Cerebellar nuclear complex (tissue), 1 donor: ENCODE measurements around the gene SLC38A11.

Source experiments
- DNase-seq, 2 experiments: peaks; one replicate each; lab custom pipeline; 2025; lab: John Stamatoyannopoulos, UW

The SLC38A11 gene

DNA sequence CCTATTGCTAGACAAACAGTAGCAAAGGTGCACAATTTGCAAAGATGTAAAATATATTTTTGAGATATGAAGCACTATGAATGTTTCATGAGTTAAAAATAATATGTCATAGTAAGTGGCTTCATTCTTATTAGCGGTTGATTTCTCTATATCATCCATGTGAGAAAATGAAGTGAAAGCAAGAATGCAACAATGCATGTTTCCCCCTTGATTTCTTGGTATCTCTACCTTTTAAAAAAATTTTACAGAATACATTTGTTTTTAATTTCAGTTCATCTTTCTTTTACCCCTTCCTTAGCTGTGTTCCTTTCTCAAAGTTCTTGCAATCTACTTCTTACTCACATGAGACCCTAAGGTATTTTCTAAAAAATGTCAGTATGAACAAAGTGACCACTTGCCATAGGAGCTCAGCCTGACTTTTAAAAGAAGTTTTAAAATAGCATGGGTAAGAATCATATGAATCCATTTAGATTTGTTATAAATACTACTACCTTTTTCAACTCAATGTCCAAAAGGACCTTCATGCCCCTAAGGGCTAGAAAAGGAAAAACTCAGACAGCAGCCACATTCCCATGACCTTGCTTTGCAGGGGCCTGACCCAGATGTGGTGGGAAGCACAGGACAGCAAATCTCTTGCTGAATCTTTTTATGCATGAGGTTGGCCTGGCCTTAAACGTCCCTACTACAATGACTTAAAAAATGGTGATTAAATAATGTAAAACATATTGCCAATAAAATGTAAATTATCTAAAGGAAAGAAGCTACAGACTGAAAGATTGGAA, 14.8 kb upstream of the SLC38A11 start:
- no peak for DNase-seq

DNA sequence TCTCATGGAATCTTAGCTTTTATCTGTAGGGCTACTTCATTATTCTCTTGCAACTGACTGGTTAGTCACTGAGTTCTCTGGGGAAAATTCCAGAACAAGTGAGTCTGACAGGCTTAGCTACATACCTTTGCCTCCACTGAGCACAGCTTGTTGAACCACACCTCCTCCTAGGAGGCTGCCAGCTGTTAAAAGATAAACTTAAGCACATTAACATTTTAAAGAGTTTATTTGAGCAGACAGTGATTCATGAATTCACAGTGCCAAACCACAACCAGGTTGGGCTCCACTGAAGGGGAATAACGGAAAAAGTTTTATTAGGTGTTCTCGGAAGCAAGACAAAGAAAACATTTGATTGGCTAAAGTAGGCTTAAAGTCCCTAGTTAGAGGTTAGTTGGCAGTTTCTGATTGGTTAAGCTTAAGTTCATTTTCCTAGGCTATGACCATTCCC, 12.5 kb upstream of the SLC38A11 start:
- DNase-seq: no peak

DNA sequence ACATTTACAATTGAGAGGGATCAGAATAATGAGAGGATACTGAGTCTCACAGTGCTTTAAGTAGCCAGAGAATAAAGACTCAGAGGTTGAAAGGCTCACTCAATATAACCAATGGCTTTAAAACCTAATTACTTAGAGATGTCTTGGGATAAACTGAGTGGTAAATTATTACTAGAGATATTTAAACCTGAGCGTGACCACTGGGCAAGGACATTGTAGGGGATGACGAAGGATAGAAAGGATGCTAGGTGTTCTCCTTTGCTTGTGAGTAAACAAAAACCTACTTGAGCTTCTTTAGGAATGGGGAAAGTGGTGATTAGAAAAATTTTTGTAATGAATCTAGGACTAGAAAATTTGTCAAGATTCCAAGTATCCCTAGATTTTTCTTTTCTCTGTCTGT, 12.0 kb upstream of the SLC38A11 start:
- no peak for DNase-seq

DNA sequence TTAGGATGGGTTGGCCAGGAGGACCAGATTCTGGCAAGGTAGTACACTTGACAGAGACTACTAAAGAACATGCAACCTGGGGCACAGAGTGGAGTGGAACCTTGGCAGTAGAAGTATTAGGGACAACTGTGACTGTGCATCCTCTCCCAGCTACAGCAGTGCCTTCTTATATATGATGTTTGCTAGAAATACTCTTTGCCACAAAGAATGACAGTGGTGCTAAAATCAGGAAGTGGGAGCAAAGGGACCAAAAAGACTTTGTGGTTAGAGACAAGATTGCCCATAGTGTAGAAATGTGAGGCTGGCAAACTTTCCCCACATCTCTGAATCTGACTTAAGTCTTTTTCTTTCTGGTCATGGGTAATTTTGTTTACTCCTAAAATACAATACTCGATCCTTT, 9.4 kb upstream of the SLC38A11 start:
- DNase-seq: no peak

DNA sequence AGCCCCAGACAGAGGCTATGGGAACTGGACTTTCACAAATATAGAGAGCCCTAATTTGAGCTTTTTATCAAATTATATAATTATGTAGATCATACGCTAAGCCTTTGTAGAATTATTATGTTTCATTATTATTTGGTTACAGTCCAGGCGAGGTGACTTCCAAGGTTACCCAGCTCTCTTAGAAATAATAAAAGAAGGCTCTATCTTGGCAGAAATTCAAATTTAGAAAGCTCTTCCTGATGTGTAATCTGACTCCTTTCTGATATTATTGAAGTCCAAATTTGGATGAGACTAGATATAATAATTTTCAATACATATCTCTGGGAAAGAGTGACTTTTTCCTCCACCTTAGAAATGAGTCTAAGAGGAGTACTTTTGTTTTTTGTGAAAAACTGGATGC, 4.8 kb upstream of the SLC38A11 start:
- no peak for DNase-seq

DNA sequence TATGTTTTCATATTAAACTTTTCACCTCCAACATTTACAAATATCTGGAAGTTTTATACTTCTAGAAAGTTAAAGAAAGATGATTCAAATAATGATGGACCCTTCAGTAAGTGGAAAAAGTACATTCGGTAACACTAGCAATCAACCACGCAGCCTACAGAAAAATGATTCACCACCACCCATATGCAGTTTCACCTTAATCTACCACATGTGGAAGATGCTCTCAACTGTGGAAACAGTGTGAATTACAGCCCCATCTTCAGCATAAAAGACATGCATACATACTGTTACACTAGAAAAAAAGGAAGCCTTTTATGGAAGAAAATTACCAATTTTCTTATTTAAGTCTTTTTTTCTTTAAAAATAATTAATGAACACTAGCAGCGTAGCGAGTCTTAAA, 1.1 kb downstream of the SLC38A11 start:
- DNase-seq: no peak

DNA sequence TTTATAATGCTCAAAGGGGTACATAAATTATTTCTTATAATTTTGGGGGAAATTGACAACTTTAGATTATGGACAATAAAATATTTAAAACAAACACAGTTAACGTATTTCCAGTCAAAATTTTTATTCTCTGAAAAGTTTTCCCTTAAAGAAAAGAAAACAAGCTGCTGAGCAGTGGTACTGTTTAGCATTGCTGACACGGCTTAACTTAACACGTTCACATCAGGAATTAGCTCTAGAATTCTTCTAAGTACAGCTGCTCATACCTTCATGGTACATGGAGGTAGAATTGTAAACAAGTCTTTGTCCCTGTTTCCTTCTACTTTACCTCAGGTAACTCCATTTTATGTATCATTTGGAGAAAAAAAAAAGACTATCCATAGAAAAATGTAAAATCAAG, 2.0 kb downstream of the SLC38A11 start:
- no peak for DNase-seq

DNA sequence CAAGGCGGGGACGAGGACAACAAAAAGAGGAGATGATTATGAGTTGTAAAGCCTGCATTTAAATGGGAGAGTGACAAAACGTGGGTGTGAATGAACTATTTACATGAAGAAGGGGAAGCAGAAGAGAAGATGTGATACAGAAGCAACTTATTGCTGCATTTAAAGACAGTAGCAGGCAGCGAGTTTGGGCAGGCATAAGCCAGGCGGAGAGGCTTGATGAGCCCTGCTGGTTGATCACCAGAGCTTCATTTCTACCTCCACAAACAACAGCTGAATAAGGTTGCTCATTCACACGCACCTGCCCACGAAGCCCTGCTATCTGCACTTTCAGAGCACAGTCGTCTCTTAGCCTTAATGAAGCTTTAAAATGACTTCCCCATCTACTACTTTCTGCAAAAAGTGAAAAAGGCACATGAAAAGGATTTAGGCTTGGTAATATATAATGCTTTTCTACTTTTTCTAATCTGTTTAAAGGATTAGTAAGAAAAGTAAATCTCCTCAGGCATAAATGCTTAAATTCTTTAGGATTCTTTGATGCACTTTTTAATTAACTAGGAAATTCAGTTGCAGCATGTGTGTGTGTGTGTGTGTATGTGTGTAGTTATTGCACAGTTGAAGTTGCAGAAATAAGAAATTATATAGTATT, 3.1 kb downstream of the SLC38A11 start:
- no peak for DNase-seq

DNA sequence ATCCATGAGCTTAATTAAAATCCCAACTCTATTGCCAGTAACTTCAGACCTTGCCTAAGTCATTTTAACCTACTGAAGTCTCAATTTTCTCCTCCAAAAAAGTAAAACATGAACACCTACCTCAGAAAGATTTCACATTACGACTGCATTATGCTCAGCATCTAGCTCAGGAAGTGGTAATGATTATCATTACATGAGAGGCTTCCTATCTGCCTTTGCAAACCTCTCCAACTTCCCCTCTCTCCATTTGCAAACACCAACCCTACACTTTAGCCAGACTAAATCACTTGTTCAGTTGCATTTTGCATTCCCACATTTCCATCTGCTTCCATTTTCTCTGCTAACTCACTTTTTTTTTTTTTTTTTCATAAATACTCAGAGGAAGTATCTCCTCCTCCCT, 6.8 kb downstream of the SLC38A11 start:
- DNase-seq: no peak

DNA sequence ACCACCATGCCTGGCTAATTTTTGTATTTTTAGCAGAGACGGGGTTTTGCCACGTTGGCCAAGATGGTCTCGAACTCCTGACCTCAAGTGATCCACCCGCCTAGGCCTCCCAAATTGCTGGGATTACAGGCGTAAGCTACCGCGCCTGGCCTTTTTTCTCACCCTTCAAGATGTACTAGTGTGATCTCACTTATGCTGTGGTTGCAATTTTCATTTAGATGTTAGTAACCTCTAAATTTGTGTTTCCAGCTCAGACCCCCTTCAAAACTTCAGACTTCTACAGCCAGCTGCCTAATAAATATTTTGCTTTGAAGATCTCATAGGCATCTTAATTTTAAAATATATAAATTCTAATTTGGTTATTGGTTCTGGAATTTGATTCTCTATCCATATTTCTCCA, 8.0 kb downstream of the SLC38A11 start:
- DNase-seq: no peak

DNA sequence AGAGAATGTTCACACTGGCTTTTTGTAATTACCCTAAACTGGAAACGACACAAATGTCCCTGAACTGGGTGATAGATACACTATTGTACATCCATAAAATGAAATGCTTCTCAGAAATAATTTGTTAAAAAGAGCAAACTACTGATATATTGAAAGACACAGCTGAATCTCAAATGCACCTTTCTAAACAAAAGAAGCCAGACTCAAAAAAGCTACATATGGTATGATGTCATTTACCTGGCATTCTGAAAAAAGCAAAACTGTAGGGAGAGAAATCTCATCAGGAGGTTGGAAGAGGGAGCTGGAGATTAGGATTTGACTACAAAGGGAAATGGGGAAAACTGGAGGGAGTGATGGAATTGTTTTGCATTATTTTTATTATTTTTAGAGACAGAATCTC, 12.0 kb downstream of the SLC38A11 start:
- DNase-seq: no peak

DNA sequence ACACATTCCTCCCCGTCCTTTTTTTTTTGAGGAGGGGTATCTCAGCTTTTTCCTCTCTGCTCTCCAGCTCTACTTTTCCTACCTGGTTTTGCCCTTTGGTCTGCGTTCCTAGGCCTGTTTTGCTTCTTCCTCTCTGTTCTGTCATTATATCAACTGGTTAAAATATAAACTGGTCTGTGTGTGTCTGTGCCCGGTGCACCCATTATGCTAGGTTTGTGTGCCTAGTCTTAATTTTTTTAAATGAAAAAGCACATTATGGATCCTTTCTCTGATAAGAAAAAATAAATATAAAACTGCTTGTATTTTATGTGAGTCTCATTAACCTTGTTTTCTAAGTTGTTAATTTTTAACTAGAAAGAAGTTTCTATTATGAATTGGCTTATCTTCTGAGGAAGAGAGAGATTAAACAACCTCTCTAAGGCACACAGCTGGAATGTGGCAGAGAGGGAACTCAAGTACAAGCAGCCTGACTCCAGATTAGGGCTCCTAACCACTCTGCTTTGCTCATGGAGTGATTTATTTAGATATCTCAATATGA, 17.4 kb downstream of the SLC38A11 start:
- no peak for DNase-seq

DNA sequence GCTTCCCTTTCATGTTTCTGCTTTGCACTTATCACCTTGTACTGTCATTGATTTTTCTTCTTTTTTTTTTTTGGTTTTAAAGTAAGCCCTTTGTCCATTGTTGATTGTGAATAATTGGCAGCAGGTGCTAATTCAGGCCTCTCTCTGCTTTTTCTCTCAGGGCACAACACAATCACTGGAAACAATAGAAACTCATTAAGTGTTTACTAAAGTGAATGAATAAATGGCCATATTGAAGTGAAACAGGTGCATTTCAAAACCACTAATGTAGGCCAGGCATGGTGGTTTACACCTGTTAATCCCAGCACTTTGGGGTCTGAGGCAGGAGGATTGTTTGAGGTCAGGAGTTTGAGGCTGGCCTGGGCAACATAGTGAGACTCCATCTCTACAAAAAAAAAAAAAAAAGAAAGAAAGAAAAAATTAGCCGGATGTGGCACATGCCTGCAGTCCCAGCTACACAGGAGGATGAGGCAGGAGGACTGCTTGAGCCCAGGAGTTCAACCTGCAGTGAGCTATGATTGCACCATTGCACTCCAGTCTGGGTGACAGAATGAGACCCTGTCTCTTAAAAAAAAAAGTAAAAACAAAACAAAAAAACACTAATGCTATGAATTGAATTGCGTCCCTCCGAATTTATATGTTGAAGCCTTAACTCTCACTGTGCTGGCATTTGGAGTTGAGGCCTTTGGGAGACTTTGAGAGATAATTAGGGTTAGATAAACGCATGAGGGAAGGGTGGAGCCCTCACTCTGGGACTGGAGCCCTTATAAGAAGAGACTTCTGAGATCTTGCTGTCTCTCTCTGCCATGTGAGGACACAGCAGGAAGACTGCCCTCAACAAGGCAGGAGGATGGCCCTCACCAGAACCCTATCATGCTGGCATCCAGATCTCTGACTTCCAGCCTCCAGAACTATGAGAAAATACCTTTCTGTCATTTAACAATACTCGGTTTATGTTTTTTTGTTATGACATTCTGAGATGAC, 19.9 kb downstream of the SLC38A11 start:
- no peak for DNase-seq

DNA sequence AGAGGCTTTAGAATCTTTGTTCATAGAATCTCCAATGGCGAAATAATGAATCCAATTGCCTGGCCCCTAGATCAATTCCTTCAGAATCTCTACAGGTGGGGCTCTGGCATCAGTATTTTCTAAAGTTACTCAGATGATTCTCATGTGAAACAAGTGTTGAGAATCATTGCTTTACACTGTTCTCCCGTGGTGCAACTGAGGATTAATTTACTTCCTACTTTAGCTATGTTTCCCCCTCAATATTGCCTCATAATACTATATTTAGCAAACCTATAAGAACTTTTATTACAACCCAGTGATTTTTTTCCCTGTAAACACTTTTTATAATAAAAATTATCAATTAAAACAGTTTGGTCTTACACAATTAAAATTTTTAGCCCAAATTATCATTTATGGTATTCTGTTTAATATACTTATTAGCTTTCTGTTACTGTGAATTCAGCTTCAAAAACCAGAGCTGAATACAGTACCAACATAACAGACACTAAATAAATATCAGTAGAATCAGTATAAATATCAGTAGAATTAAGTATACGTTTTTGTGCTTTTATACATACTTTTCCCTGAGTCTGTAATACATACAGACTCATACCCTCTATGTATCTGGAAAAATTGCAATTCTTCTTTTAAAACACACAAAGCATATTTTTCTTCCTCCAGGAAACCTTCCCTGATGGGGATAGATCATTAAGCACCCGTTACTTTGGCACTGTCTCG, 20.8 kb downstream of the SLC38A11 start:
- no peak for DNase-seq

DNA sequence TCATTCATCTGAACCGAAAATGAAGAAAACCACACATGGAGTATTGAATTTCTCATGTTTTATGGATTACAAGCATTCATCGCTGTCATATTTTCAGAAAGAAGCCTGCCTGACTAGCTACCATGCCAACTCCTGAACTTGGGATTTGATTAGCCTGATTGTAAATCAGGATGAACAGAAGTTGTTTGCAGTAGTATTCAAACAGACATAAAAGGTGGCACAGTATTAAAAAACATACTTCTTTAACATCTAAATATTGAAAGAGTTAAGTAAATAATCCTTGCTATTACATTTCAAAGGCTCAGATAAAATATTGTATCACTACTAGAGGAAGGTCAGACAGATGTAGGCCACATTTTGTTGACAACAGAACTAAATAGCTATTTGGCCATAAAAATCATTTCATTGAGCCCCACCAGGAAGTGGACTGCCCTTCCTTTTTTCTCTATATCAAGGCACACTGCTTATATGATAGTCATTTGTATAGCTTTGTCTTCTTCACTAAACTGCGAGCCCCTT, 21.6 kb downstream of the SLC38A11 start:
- DNase-seq: no peak

DNA sequence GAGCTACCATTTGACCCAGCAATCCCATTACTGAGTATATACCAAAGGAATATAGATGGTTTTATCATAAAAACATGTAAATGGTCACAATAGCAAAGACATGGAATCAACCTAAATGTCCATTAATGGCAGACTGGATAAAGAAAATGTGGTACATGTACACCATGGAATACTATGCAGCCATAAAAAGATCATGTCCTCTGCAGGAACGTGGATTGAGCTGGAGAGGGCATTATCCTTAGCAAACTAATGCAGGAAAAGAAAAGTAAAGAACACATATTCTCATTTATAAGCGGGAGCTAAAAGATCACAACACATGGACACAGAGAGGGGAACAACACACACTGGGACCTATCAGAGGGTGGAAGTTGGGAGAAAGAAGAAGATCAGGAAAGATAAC, 22.9 kb downstream of the SLC38A11 start:
- DNase-seq: no peak

DNA sequence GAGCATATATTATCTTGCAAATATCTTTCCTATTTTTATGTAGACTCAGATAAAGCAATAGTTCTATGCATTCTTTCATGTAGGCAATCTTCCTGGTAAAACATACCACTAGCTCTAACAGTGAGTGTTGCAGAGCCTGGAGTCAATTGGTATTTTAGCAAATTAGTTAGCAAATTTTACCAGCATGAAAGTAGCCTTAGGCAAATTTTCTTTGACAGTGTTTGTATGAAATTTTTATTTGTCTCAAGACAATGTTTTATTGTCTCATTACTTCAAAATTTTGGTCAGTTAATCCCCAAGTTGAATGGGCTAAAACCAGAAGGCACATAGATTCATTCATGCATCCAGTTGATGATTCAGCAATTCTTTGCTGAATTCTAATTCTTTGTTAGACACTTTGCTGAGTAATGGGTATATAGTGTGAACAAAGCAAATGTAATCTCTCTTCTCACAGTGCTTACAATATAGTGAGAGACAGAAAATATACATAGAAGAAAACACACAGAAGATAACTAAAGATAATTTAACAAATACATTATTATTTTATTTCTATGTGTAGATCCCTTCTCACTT, 27.1 kb downstream of the SLC38A11 start:
- no peak for DNase-seq

DNA sequence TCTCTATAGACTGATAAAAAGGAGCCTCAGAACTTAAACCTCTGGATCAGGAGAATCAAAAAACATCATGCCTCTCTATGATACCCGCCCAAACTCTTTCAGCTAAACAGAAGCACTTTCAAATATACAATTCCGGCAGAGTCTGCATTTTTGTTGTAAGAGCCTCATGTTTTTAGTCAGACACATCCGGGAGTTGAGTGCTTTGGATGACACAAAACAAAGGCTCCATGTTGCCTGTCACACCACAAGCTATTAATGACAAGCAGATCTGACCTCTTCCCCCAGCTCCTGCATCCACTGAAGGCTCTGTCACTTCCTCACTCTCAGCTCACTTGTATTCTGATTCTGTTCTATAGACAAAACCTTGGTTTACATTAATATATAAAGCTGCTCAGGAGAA, 33.2 kb downstream of the SLC38A11 start:
- DNase-seq: no peak

DNA sequence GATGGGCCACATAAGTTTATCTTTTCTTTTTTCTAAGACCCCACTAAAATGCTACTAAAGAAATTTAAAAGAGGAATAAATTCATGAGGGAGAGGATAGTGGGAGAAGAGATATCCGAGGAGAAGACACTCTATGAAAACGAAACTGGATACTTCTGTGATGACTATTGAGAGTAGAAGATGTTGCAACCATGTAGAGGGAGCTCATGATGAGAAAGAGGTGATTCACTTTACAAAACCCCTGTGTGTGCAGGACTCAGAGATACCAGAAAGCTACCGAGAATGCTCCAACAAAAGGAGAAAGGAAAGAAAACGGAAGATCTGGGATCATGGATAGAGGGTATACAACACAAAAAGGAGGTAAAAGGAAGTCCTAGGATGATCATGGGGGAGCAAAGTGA, 34.9 kb downstream of the SLC38A11 start:
- no peak for DNase-seq

DNA sequence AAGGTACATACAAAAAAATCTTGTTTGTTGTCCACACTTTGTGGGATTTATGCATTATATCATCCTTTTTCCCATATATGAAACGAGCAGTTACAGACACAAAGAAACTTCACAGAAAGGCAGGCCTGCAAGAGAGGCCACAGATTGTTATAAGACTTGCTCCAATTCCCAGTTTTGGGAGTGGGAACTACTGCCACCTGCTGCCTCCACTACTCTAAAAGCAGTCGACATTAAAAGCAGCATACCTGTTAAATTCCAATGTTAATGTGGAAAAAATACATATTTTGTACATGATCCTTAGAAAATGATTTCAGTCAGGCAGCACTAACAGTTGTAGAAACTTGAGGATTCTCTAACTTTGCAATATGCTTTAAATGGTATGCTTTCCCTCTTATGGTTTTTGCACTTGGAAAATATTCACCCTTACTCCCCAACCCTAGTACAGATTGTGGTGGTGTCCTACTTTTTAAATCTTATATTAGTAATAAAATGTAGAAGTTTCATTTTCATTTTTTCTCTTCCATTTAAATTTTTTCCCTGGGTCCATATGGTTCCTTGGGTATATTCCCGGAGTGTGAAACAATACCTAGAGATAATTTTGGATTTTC, 37.9 kb downstream of the SLC38A11 start:
- DNase-seq: no peak

DNA sequence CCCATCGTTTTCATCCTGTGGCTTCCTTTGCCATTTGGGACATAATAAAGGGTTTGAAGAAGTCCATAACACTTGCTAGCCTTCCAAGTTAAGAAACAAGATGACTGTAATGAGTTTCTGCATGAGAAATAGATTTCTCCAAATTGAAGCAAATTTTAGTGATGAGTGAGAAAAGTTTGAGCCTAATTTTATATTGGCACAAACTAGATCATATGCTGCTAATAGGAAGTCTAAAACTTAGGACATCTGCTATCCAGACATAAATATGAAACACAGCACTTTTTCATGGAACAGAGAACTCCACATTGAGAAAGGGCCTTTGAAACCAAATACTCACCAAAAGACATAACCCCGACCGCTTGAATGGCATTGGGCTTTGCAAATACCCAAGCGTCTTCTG, 39.8 kb downstream of the SLC38A11 start:
- DNase-seq: no peak
